K562 (cell line): ENCODE results near the gene FANK1. TPM values are rescaled to one million over a fixed set of nuclear protein-coding genes. Genes with fewer than 3 reads are reported as not detected.

Experiments used
- ATAC-seq: fragments of 200-7000 bp; cut with Tn5 transposase; 3 replicates; pipeline ENCODE4 v1.9.1; 2020; ENCODE audit warnings: moderate library complexity
- BruUV-seq: library from RNA; stranded (reverse); fragments of 400-500 nt; replicated peaks from 2 replicates; lab custom pipeline; 2021; lab: Mats Ljungman, UMichigan
- CTCF ChIA-PET: fragments of 300-600 bp; formaldehyde crosslinking; extraction: SDS; loops from one replicate; lab custom pipeline; 2021; ENCODE audit warnings: low intra/inter-chr PET ratio; lab: Yijun Ruan, JAX
- POLR2A ChIA-PET: fragments of 300-600, 350-650 bp; sonication (Branson Sonifier 250); formaldehyde crosslinking; extraction: SDS; loops from one replicate; lab custom pipeline; 2021; ENCODE audit warnings: antibody characterized with exemption, inconsistent platforms; lab: Yijun Ruan, JAX
- DNase-seq, 4 experiments: peaks; one replicate each; pipeline versions ENCODE4 v3.0.0 to v3.0.0-alpha.2; 2011 to 2018; ENCODE audit warnings: low spot score in 3 of 4, mixed read lengths in 3 of 4; ENCODE audit errors: extremely low read depth in 1 of 4
- FAIRE-seq: peaks from 2 replicates; lab custom pipeline; 2011; peaks lifted over from hg19 to GRCh38; lab: Jason Lieb, UNC
- H2AFZ ChIP-seq: 2 replicates; pipeline ENCODE4 v1.6.0; 2011; ENCODE audit warnings: low read depth, low read length, control low read depth, inconsistent platforms
- H3K27ac ChIP-seq: fragments of 200-600 bp; 3 replicates; pipeline ENCODE4 v1.8.0; 2011; ENCODE audit warnings: low read depth, mild to moderate bottlenecking, control low read depth, inconsistent platforms, low read length, moderate library complexity, mixed read lengths; ENCODE audit errors: extremely low read depth
- H3K27me3 ChIP-seq, 2 experiments: fragments of 300-600 bp in 1 of 2; 2 replicates in 1 of 2; 3 replicates in 1 of 2; pipeline versions ENCODE4 v1.6.0 to v1.8.0; 2011; ENCODE audit warnings: inconsistent platforms in 2 of 2, low read length in 2 of 2, mild to moderate bottlenecking in 1 of 2, mixed read lengths in 1 of 2, moderate library complexity in 1 of 2; ENCODE audit not compliant: control insufficient read depth in 2 of 2, insufficient read depth in 2 of 2
- H3K36me3 ChIP-seq: fragments of 300-600 bp; 3 replicates; pipeline ENCODE4 v1.8.0; 2011; ENCODE audit warnings: mild to moderate bottlenecking, low read length, inconsistent platforms; ENCODE audit not compliant: control insufficient read depth, insufficient read depth
- H3K4me1 ChIP-seq, 2 experiments: fragments of 200-600 bp in 1 of 2; replicated peaks in 1 of 2; 2 replicates in 1 of 2; 3 replicates in 1 of 2; pipeline versions ENCODE4 v1.5.1 to v1.8.0; 2011; ENCODE audit warnings: inconsistent platforms in 2 of 2, low read length in 2 of 2, mild to moderate bottlenecking in 1 of 2, mixed read lengths in 1 of 2, moderate library complexity in 1 of 2; ENCODE audit not compliant: control insufficient read depth in 2 of 2, insufficient read depth in 2 of 2
- H3K4me2 ChIP-seq: 2 replicates; pipeline ENCODE4 v1.6.1; 2011; ENCODE audit warnings: low read length, control low read depth, inconsistent platforms, mixed read lengths; ENCODE audit not compliant: insufficient read depth
- H3K4me3 ChIP-seq: fragments of 200-600 bp; sonication (generic), shearing (Covaris generic); 2 replicates; pipeline ENCODE4 v1.5.1; 2016; ENCODE audit warnings: control low read depth, inconsistent platforms
- H3K79me2 ChIP-seq: fragments of 200-600 bp; 3 replicates; pipeline ENCODE4 v1.8.0; 2011; ENCODE audit warnings: low read length, inconsistent platforms; ENCODE audit not compliant: control insufficient read depth, insufficient read depth
- H3K9ac ChIP-seq, 2 experiments: 2 replicates each; pipeline versions ENCODE4 v1.6.0 to v1.6.1; 2011; ENCODE audit warnings: low read depth in 2 of 2, low read length in 2 of 2, control low read depth in 1 of 2, inconsistent platforms in 1 of 2, mild to moderate bottlenecking in 1 of 2, mixed read lengths in 1 of 2; ENCODE audit not compliant: insufficient read depth in 1 of 2
- H3K9me1 ChIP-seq: one replicate; pipeline ENCODE4 v1.6.0; 2011; ENCODE audit warnings: inconsistent platforms, mild to moderate bottlenecking, low read length, moderate library complexity; ENCODE audit not compliant: control insufficient read depth, insufficient read depth
- H3K9me3 ChIP-seq: replicated peaks from 2 replicates; pipeline ENCODE4 v1.5.1; 2011; ENCODE audit warnings: low read depth, low read length, inconsistent platforms; ENCODE audit not compliant: control insufficient read depth, insufficient read depth
- H4K20me1 ChIP-seq: replicated peaks from 2 replicates; pipeline ENCODE4 v1.6.1; 2011; ENCODE audit warnings: low read length, inconsistent platforms, mixed read lengths; ENCODE audit not compliant: control insufficient read depth, insufficient read depth
- ADNP ChIP-seq: fragments of 200-800 bp; sonication (Bioruptor generic); IDR thresholded peaks from 2 replicates; pipeline ENCODE4 v1.6.1; 2016; ENCODE audit warnings: missing genetic modification characterization, missing compliant biosample characterization
- E2F6 ChIP-seq, 2 experiments: IDR thresholded peaks; 2 replicates each; pipeline ENCODE4 v1.6.1; 2011; ENCODE audit warnings: borderline replicate concordance in 1 of 2, control low read depth in 1 of 2, low read depth in 1 of 2, low read length in 1 of 2, mild to moderate bottlenecking in 1 of 2, mixed read lengths in 1 of 2, moderate library complexity in 1 of 2; ENCODE audit not compliant: insufficient read depth in 1 of 2, insufficient read length in 1 of 2, poor library complexity in 1 of 2, severe bottlenecking in 1 of 2; ENCODE audit errors: extremely low read depth in 1 of 2
- HDAC3 ChIP-seq: fragments of 450-650 bp; IDR thresholded peaks from 2 replicates; pipeline ENCODE4 v1.6.1; 2018; ENCODE audit warnings: borderline replicate concordance, mild to moderate bottlenecking, moderate library complexity; ENCODE audit not compliant: partially characterized antibody
- KAT7 ChIP-seq: sonication (generic); formaldehyde crosslinking; IDR thresholded peaks from 2 replicates; pipeline ENCODE4 v1.8.0; 2022; ENCODE audit warnings: missing genetic modification reagents, mild to moderate bottlenecking, borderline replicate concordance
- MIER1 ChIP-seq: fragments of 450-650 bp; IDR thresholded peaks from 2 replicates; pipeline ENCODE4 v1.6.1; 2016; ENCODE audit warnings: antibody characterized with exemption, mild to moderate bottlenecking, low read depth
- RERE ChIP-seq: sonication (generic); formaldehyde crosslinking; IDR thresholded peaks from 2 replicates; pipeline ENCODE4 v1.8.0; 2023; ENCODE audit warnings: missing genetic modification reagents, mild to moderate bottlenecking, borderline replicate concordance
- ZNF316 ChIP-seq: fragments of 450-650 bp; IDR thresholded peaks from 2 replicates; pipeline ENCODE4 v1.6.1; 2016
- WGBS: fragments of 100-300 bp; shearing (Covaris generic); methylation state at CpG from one replicate; pipeline ENCODE4 v1.1.6; 2016; ENCODE audit warnings: low coverage, mixed read lengths; ENCODE audit not compliant: insufficient coverage; ENCODE audit errors: missing lambda C conversion rate; 5-methylcytosine and 5-hydroxymethylcytosine counted together
- in situ Hi-C: fragments of 300-500 bp; cut with MboI; formaldehyde crosslinking; loops from 4 replicates; pipeline ENCODE4 v1.15.0; 2018; ENCODE audit warnings: inconsistent platforms, mixed read lengths
- intact Hi-C: fragments of 100-400 bp; cut with micrococcal nuclease; formaldehyde crosslinking; loops from 2 replicates; pipeline ENCODE4 v1.14.2; 2022
- polyA plus RNA-seq, 8 experiments: library from polyadenylated mRNA; depleted of rRNA in 4 of 8; stranded (reverse) in 5 of 8; unstranded in 3 of 8; fragments of >200 nt; fragmentation: Nextera tagmentation in 2 of 8; fragmentation: Illumina TruSeq in 1 of 8; extraction: Ambion mirVana in 2 of 8; extraction: Trizol in 1 of 8; gene quantifications; 2 replicates each; pipeline versions ENCODE4 v1.2.1 to v1.2.3, GENCODE V29; 2011 to 2014; ENCODE audit warnings: inconsistent platforms in 1 of 8, missing spikeins in 1 of 8
- total RNA-seq, 7 experiments: library from RNA; depleted of rRNA in 6 of 7; stranded (reverse); fragments of >200 nt in 6 of 7; fragmentation: Illumina TruSeq in 2 of 7; extraction: Trizol in 2 of 7; gene quantifications; 2 replicates each; pipeline versions ENCODE4 v1.2.1 to v1.2.3, GENCODE V29; 2011 to 2021; ENCODE audit warnings: low replicate concordance in 1 of 7
- TF ChIP-seq, protein P1 (sequence below): fragments of 450-650 bp; formaldehyde crosslinking; IDR thresholded peaks from 2 replicates; pipeline ENCODE4 v1.4.0; 2020; ENCODE audit warnings: mild to moderate bottlenecking, moderate library complexity

Gene FANK1
- total and polyA plus RNA-seq, 9 of the 15 experiments (the other 6 are each of a cell fraction or from before 2014, with no cell fraction given) = 0.11 to 2.3 (median 0.51) TPM; not detected in 1

DNA sequence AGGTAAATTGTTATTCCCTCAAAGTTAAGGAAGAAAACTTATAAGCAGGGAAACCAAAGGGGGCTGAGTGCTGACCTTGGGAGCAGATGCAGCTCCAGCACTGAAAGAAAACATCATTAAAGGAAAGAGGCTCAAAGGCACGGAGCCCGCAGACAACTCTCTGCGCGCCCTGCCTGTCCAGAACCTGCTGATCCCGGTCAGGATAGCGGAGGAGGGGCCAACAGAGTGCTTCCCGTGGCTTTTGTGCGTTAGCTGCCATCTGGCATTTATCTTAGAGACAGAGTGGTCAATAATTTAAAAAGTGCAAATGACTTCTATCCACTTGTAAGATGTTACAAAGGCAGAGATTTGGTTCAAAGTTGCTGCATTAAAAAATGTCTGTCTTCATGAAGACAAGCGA, 162.1 kb downstream of the FANK1 start:
- ChIA-PET CTCF (no interaction called here), POLR2A (interaction anchor here (0.6 kb wide), 1 partner anchor 176 kb away, joined by 3 read pairs; no protein-coding TSS in a partner anchor)
- no peak overlapping the region for H3K9ac ChIP-seq
- in situ Hi-C loops = no loop called here
- BruUV-seq = no TSS peak
- WGBS = 3% methylated on average over 9 of the region's 9 CpGs
- H4K20me1 ChIP-seq = no peaks in the 10 kb centered on the region; the same call in 1 of the 2 replicates
- H3K27me3 ChIP-seq = peaks cover 0 to 23% of the 10 kb centered on the region in 2 experiments; a peak in 2 of 5 replicates
- DNase-seq (no peak), ATAC-seq (no peak), FAIRE-seq (no peak)
- no peak overlapping the region for H3K4me3 ChIP-seq
- H3K79me2 ChIP-seq = no peaks in the 10 kb centered on the region
- no peak overlapping the region for H3K4me2 ChIP-seq
- no peaks in the 10 kb centered on the region for H3K4me1 ChIP-seq
- intact Hi-C loops = no loop called here
- no peak for TF ChIP-seq MIER1
- no peak for TF ChIP-seq HDAC3
- TF ChIP-seq RERE (CRISPR knock-in tag) = no peak
- TF ChIP-seq, protein P1, sequence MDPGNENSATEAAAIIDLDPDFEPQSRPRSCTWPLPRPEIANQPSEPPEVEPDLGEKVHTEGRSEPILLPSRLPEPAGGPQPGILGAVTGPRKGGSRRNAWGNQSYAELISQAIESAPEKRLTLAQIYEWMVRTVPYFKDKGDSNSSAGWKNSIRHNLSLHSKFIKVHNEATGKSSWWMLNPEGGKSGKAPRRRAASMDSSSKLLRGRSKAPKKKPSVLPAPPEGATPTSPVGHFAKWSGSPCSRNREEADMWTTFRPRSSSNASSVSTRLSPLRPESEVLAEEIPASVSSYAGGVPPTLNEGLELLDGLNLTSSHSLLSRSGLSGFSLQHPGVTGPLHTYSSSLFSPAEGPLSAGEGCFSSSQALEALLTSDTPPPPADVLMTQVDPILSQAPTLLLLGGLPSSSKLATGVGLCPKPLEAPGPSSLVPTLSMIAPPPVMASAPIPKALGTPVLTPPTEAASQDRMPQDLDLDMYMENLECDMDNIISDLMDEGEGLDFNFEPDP (CRISPR knock-in tag) = no peak
- TF ChIP-seq E2F6 (IDR thresholded peaks at IDR 0.05; ENCODE audit: borderline replicate concordance in 1 of 2, extremely low read depth in 1 of 2, insufficient read depth in 1 of 2, insufficient read length in 1 of 2, low read depth in 1 of 2, low read length in 1 of 2, poor library complexity in 1 of 2, severe bottlenecking in 1 of 2) = no peak
- TF ChIP-seq ZNF316 = no peak
- TF ChIP-seq ADNP (tag) = no peak
- no peak for TF ChIP-seq KAT7 (CRISPR knock-in tag)
- no peaks in the 10 kb centered on the region for H3K9me3 ChIP-seq
- H3K27ac ChIP-seq = no peak overlapping the region
- H2AFZ ChIP-seq = no peak overlapping the region
- no peaks in the 10 kb centered on the region for H3K9me1 ChIP-seq
- no peaks in the 10 kb centered on the region for H3K36me3 ChIP-seq
